Measurements from ENCODE around the gene DIAPH1.

DNA sequence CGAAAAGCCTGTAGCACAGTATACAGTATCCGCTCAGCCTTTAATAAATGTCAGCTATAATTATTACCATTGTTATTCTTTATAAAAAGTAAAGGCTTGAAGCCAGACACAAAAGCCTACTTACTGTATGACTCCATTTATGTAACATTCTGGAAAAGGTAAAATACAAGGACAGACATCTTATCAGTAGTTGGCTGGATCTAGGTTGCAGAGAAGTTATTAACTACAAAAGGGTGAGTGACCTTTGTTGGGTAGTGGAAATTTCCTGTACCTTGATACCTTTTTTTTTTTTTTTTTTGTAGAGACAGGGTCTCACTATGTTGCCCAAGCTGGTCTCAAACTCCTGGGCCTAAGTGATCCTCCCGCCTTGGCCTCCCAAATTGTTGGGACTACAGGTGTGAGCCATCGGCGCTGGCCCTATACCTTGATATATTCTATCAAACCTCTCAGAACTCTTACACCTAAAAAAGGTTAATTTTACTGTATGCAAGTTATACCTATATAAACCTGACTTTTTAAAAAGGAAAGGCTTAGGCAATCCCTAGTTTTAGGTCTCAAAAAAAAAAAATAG lies 11.9 kb upstream of the DIAPH1 start:
- TF ChIP-seq, protein P1, sequence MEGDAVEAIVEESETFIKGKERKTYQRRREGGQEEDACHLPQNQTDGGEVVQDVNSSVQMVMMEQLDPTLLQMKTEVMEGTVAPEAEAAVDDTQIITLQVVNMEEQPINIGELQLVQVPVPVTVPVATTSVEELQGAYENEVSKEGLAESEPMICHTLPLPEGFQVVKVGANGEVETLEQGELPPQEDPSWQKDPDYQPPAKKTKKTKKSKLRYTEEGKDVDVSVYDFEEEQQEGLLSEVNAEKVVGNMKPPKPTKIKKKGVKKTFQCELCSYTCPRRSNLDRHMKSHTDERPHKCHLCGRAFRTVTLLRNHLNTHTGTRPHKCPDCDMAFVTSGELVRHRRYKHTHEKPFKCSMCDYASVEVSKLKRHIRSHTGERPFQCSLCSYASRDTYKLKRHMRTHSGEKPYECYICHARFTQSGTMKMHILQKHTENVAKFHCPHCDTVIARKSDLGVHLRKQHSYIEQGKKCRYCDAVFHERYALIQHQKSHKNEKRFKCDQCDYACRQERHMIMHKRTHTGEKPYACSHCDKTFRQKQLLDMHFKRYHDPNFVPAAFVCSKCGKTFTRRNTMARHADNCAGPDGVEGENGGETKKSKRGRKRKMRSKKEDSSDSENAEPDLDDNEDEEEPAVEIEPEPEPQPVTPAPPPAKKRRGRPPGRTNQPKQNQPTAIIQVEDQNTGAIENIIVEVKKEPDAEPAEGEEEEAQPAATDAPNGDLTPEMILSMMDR (IDR thresholded peaks at IDR 0.05) = no peak
- no peak for TF ChIP-seq POLR2A (IDR thresholded peaks at IDR 0.05)

Data from Peyer's patch (tissue), 4 donors.